GM12878 (cell line): ENCODE measurements around the gene MYL11.

ENCODE experiments used
- BCL11A ChIP-seq: IDR thresholded peaks from 2 replicates; pipeline ENCODE4 v1.6.1; 2011; ENCODE audit warnings: low read depth, low read length
- CTCF ChIP-seq, 3 experiments: IDR thresholded peaks in 2 of 3; conservative IDR thresholded peaks in 1 of 3; 2 replicates each; pipeline ENCODE4 v1.5.1; 2011; ENCODE audit warnings: low read depth in 3 of 3, low read length in 3 of 3, mild to moderate bottlenecking in 3 of 3, control low read depth in 2 of 3, moderate library complexity in 2 of 3, inconsistent platforms in 1 of 3, mixed read lengths in 1 of 3; ENCODE audit not compliant: control insufficient read depth in 2 of 3, insufficient read depth in 1 of 3; ENCODE audit errors: extremely low read depth in 1 of 3
- GATAD2B ChIP-seq: fragments of 450-650 bp; conservative IDR thresholded peaks from 2 replicates; pipeline ENCODE4 v1.6.1; 2017; ENCODE audit warnings: low read depth, mild to moderate bottlenecking, moderate library complexity
- ZBTB33 ChIP-seq: fragments of 450-650 bp; IDR thresholded peaks from 2 replicates; pipeline ENCODE4 v1.6.1; 2017; ENCODE audit warnings: mild to moderate bottlenecking

- TF ChIP-seq ZBTB33 (no peak), BCL11A (no peak), GATAD2B (no peak), CTCF (IDR thresholded peaks at IDR 0.05 in 2 of 3, conservative IDR thresholded peaks at IDR 0.05 in 1 of 3; ENCODE audit: control insufficient read depth in 2 of 3, extremely low read depth in 1 of 3, insufficient read depth in 1 of 3, low read depth in 3 of 3, low read length in 3 of 3) (no peak)
Measured at GRCh38 chr16:30372038-30372712, 2.4 kb upstream of the MYL11 start.
